ENCODE measurements around the gene TMEM134. TPM values are rescaled to one million over a fixed set of nuclear protein-coding genes. Genes with fewer than 3 reads are reported as not detected.
A peak's percentile ranks its signal among the peaks of the same experiment; 100 is the strongest.

The TMEM134 gene
- total and polyA plus RNA-seq, 10 of the 15 experiments (the other 5 are each of a cell fraction or from before 2014, with no cell fraction given) = 1.6 to 93.8 (median 27.8) TPM

DNA sequence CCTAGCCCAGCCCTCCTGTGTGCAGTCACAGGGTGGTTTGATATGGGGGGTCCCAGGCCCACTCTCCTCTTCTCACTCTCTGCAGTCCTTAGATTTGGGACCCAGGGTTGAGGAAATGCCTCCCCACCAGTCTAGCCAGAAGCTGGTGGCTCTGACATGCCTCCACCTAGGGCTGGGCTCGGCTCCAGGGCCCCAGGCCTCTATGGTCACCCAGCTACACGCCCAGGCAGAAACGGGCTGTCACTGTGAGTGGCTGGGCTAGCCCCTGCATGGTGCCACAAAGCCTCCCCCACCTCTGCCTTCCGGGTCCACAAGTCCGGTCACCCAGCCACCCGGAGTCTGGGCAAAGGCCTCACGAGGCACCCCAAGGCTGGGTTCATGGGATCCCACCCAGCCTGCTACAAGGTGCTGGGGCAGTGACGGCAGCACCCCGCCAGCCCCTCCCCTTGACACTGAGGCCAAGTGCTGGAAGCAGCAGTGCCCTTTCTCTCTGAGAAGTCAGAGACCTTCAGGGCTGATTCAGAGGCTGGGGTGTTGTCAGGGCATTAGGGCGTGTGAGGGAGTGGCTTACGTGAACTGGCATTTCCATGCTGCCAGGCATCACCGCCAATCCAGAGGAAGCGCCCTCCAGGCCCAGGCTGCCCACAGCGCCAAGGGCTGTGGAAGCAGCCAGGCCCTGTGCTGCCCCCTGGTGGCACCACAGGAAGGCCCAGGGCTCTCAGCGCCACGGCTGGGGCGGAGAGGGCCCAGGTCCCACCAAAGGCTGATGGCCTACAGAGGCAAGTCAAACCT is 36.8 kb upstream of the TMEM134 start (continued):
- TF ChIP-seq RB1 (IDR thresholded peaks at IDR 0.05; ENCODE audit: borderline replicate concordance) = peak; percentile 87; the same call in 1 of the 2 replicates
- TF ChIP-seq CBX5 (IDR thresholded peaks at IDR 0.05; ENCODE audit: low read depth) = no peak
- TF ChIP-seq, protein P1, sequence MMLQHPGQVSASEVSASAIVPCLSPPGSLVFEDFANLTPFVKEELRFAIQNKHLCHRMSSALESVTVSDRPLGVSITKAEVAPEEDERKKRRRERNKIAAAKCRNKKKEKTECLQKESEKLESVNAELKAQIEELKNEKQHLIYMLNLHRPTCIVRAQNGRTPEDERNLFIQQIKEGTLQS (IDR thresholded peaks at IDR 0.05; ENCODE audit: borderline replicate concordance, extremely low read depth, low read depth, low read length) = no peak
- TF ChIP-seq BRCA1 (IDR thresholded peaks at IDR 0.05; ENCODE audit: low read depth, low read length) = no peak
- TF ChIP-seq, protein P2, sequence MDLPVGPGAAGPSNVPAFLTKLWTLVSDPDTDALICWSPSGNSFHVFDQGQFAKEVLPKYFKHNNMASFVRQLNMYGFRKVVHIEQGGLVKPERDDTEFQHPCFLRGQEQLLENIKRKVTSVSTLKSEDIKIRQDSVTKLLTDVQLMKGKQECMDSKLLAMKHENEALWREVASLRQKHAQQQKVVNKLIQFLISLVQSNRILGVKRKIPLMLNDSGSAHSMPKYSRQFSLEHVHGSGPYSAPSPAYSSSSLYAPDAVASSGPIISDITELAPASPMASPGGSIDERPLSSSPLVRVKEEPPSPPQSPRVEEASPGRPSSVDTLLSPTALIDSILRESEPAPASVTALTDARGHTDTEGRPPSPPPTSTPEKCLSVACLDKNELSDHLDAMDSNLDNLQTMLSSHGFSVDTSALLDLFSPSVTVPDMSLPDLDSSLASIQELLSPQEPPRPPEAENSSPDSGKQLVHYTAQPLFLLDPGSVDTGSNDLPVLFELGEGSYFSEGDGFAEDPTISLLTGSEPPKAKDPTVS (IDR thresholded peaks at IDR 0.05; ENCODE audit: low read depth, low read length) = no peak
- no peak for TF ChIP-seq MEF2B (IDR thresholded peaks at IDR 0.05; ENCODE audit: partially characterized antibody, poor library complexity, severe bottlenecking)
- TF ChIP-seq SRF (IDR thresholded peaks at IDR 0.05; ENCODE audit: low read depth in 2 of 2, low read length in 2 of 2) = peak in 1 of 2 experiments; percentile 45; a peak in 1 of 4 replicates
- no peak for TF ChIP-seq EZH2 (IDR thresholded peaks at IDR 0.05; ENCODE audit: borderline replicate concordance, control insufficient read depth, low read depth, low read length)
- no peak for TF ChIP-seq HDAC2 (IDR thresholded peaks at IDR 0.05)
- TF ChIP-seq MTA2 (IDR thresholded peaks at IDR 0.05; ENCODE audit: low read depth) = peak; percentile 39; the same call in 1 of the 2 replicates
- TF ChIP-seq ZNF24 (IDR thresholded peaks at IDR 0.05) = no peak
- TF ChIP-seq SP1 (IDR thresholded peaks at IDR 0.05; ENCODE audit: low read depth, low read length) = peak; percentile 40
- TF ChIP-seq RUNX3 (IDR thresholded peaks at IDR 0.05; ENCODE audit: low read length) = peak; percentile 37; the same call in 1 of the 2 replicates
- TF ChIP-seq, protein P3, sequence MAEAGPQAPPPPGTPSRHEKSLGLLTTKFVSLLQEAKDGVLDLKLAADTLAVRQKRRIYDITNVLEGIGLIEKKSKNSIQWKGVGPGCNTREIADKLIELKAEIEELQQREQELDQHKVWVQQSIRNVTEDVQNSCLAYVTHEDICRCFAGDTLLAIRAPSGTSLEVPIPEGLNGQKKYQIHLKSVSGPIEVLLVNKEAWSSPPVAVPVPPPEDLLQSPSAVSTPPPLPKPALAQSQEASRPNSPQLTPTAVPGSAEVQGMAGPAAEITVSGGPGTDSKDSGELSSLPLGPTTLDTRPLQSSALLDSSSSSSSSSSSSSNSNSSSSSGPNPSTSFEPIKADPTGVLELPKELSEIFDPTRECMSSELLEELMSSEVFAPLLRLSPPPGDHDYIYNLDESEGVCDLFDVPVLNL (IDR thresholded peaks at IDR 0.05; ENCODE audit: low read depth, low read length) = no peak
- peak; percentile 74; the same call in 1 of the 2 replicates for TF ChIP-seq LARP7 (IDR thresholded peaks at IDR 0.05)
- TF ChIP-seq TCF12 (IDR thresholded peaks at IDR 0.05; ENCODE audit: low read depth, low read length) = no peak
- peak; percentile 62; the same call in 1 of the 2 replicates for TF ChIP-seq RFX5 (IDR thresholded peaks at IDR 0.05; ENCODE audit: low read depth, low read length)
- no peak for TF ChIP-seq ZNF622 (IDR thresholded peaks at IDR 0.05)
- TF ChIP-seq, protein P4, sequence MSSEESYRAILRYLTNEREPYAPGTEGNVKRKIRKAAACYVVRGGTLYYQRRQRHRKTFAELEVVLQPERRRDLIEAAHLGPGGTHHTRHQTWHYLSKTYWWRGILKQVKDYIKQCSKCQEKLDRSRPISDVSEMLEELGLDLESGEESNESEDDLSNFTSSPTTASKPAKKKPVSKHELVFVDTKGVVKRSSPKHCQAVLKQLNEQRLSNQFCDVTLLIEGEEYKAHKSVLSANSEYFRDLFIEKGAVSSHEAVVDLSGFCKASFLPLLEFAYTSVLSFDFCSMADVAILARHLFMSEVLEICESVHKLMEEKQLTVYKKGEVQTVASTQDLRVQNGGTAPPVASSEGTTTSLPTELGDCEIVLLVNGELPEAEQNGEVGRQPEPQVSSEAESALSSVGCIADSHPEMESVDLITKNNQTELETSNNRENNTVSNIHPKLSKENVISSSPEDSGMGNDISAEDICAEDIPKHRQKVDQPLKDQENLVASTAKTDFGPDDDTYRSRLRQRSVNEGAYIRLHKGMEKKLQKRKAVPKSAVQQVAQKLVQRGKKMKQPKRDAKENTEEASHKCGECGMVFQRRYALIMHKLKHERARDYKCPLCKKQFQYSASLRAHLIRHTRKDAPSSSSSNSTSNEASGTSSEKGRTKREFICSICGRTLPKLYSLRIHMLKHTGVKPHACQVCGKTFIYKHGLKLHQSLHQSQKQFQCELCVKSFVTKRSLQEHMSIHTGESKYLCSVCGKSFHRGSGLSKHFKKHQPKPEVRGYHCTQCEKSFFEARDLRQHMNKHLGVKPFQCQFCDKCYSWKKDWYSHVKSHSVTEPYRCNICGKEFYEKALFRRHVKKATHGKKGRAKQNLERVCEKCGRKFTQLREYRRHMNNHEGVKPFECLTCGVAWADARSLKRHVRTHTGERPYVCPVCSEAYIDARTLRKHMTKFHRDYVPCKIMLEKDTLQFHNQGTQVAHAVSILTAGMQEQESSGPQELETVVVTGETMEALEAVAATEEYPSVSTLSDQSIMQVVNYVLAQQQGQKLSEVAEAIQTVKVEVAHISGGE (CRISPR knock-in tag; IDR thresholded peaks at IDR 0.05) = no peak
- no peak for TF ChIP-seq ZSCAN29 (IDR thresholded peaks at IDR 0.05)
- TF ChIP-seq JUNB (IDR thresholded peaks at IDR 0.05) = no peak
- TF ChIP-seq POLR2AphosphoS5 (IDR thresholded peaks at IDR 0.05; ENCODE audit: low read length) = no peak
- TF ChIP-seq, protein P5, sequence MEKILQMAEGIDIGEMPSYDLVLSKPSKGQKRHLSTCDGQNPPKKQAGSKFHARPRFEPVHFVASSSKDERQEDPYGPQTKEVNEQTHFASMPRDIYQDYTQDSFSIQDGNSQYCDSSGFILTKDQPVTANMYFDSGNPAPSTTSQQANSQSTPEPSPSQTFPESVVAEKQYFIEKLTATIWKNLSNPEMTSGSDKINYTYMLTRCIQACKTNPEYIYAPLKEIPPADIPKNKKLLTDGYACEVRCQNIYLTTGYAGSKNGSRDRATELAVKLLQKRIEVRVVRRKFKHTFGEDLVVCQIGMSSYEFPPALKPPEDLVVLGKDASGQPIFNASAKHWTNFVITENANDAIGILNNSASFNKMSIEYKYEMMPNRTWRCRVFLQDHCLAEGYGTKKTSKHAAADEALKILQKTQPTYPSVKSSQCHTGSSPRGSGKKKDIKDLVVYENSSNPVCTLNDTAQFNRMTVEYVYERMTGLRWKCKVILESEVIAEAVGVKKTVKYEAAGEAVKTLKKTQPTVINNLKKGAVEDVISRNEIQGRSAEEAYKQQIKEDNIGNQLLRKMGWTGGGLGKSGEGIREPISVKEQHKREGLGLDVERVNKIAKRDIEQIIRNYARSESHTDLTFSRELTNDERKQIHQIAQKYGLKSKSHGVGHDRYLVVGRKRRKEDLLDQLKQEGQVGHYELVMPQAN (conservative IDR thresholded peaks at IDR 0.05) = peak; percentile 43; the same call in 1 of the 2 replicates

All from GM12878 (cell line).